PC-3 (cell line): ENCODE results near the gene TBL3. TPM values are rescaled to one million over a fixed set of nuclear protein-coding genes. Genes with fewer than 3 reads are reported as not detected.
A peak's percentile ranks its signal among the peaks of the same experiment; 100 is the strongest.

ENCODE experiments used
- ATAC-seq: fragments of 200-7000 bp; cut with Tn5 transposase; 2 replicates; pipeline ENCODE4 v1.9.1; 2020; ENCODE audit warnings: mild to moderate bottlenecking, moderate library complexity
- BruUV-seq: library from RNA; stranded (reverse); fragments of 400-500 nt; replicated peaks from 2 replicates; lab custom pipeline; 2021; lab: Mats Ljungman, UMichigan
- CTCF ChIA-PET: fragments of 300-600 bp; sonication (Branson Sonifier 250); formaldehyde crosslinking; loops from one replicate; lab custom pipeline; 2022; ENCODE audit warnings: antibody characterized with exemption; lab: Charles Lee
- POLR2A ChIA-PET: fragments of 300-600 bp; sonication (Branson Sonifier 250); formaldehyde crosslinking; loops from one replicate; lab custom pipeline; 2022; ENCODE audit warnings: antibody characterized with exemption; ENCODE audit not compliant: unreplicated experiment; lab: Charles Lee
- DNase-seq: peaks from one replicate; pipeline ENCODE4 v3.0.0-alpha.2; 2015
- H2AFZ ChIP-seq: fragments of 300-600 bp; sonication (generic); 2 replicates; pipeline ENCODE4 v1.6.0; 2016; ENCODE audit warnings: antibody characterized with exemption, low read length
- H3F3A ChIP-seq: fragments of 300-600 bp; sonication (generic); one replicate; pipeline ENCODE4 v1.6.0; 2017; ENCODE audit warnings: antibody characterized with exemption, low read length, control low read depth, mild to moderate bottlenecking; ENCODE audit not compliant: unreplicated experiment
- H3K27ac ChIP-seq: fragments of 300-600 bp; sonication (generic); 2 replicates; pipeline ENCODE4 v1.5.1; 2016; ENCODE audit warnings: mild to moderate bottlenecking, low read length
- H3K27me3 ChIP-seq: fragments of 300-600 bp; sonication (generic); 2 replicates; pipeline ENCODE4 v1.6.1; 2016; ENCODE audit warnings: low read length, mixed read lengths
- H3K36me3 ChIP-seq: fragments of 300-600 bp; sonication (generic); 2 replicates; pipeline ENCODE4 v1.6.1; 2016; ENCODE audit warnings: low read depth, mixed run types, low read length, mixed read lengths
- H3K4me1 ChIP-seq: fragments of 300-600 bp; sonication (generic); 2 replicates; pipeline ENCODE4 v1.5.1; 2016; ENCODE audit warnings: low read length; ENCODE audit not compliant: insufficient read depth
- H3K4me2 ChIP-seq: fragments of 300-600 bp; sonication (generic); 2 replicates; pipeline ENCODE4 v1.6.0; 2016; ENCODE audit warnings: low read length
- H3K4me3 ChIP-seq: fragments of 300-600 bp; sonication (generic); 2 replicates; pipeline ENCODE4 v1.5.1; 2016; ENCODE audit warnings: mild to moderate bottlenecking, low read length, mixed read lengths
- H3K79me2 ChIP-seq: fragments of 300-600 bp; sonication (generic); 2 replicates; pipeline ENCODE4 v1.6.1; 2017; ENCODE audit warnings: low read length, mixed read lengths
- H3K9ac ChIP-seq: fragments of 300-600 bp; sonication (generic); 2 replicates; pipeline ENCODE4 v1.6.0; 2016; ENCODE audit warnings: mild to moderate bottlenecking, low read length
- H3K9me2 ChIP-seq: fragments of 300-600 bp; sonication (generic); replicated peaks from 2 replicates; pipeline ENCODE4 v1.6.1; 2016; ENCODE audit warnings: mixed run types, low read length, mixed read lengths
- H3K9me3 ChIP-seq: fragments of 300-600 bp; sonication (generic); 2 replicates; pipeline ENCODE4 v1.6.1; 2016; ENCODE audit warnings: low read length, mixed read lengths
- H4K20me1 ChIP-seq: fragments of 300-600 bp; sonication (generic); 2 replicates; pipeline ENCODE4 v1.6.1; 2016; ENCODE audit warnings: low read length, mixed read lengths
- CTCF ChIP-seq: fragments of 300-600 bp; sonication (generic); conservative IDR thresholded peaks from 2 replicates; pipeline ENCODE4 v1.5.1; 2017; ENCODE audit warnings: antibody characterized with exemption, low read depth, mild to moderate bottlenecking, low read length
- EZH2 ChIP-seq: fragments of 300-600 bp; sonication (generic); IDR thresholded peaks from one replicate; pipeline ENCODE4 v1.6.1; 2017; ENCODE audit warnings: antibody characterized with exemption, mild to moderate bottlenecking, low read length; ENCODE audit not compliant: unreplicated experiment
- EZH2phosphoT487 ChIP-seq: fragments of 300-600 bp; sonication (generic); IDR thresholded peaks from 2 replicates; pipeline ENCODE4 v1.6.1; 2018; ENCODE audit warnings: mild to moderate bottlenecking, antibody characterized with exemption, low read length, borderline replicate concordance
- intact Hi-C: fragments of 100-400 bp; cut with micrococcal nuclease; formaldehyde crosslinking; loops from 2 replicates; pipeline ENCODE4 v1.9.0; 2023
- total RNA-seq: library from RNA; depleted of rRNA; stranded (reverse); fragments of >200 nt; gene quantifications from 2 replicates; pipeline ENCODE4 v1.2.3, GENCODE V29; 2014

The TBL3 gene
- total RNA-seq, 1 experiment from 2014 or later = 71.5 TPM

- BruUV-seq = no TSS peak
- POLR2A ChIA-PET = interaction anchor here (0.5 kb wide), 1 partner anchor 60 kb away, joined by 3 read pairs; no protein-coding TSS in a partner anchor
- TF ChIP-seq EZH2phosphoT487 (no peak), EZH2 (no peak), CTCF (no peak)
- H3F3A ChIP-seq = no peaks in the 10 kb centered on the region
- H3K9ac ChIP-seq = no peak overlapping the region
- no peak for ATAC-seq
- no peak overlapping the region for H2AFZ ChIP-seq
- CTCF ChIA-PET = no interaction called here
- no peak overlapping the region for H3K4me3 ChIP-seq
- peaks cover 26% of the 10 kb centered on the region for H3K79me2 ChIP-seq
- H3K27ac ChIP-seq = no peak overlapping the region
- no peak for DNase-seq
- H3K4me2 ChIP-seq = no peak overlapping the region
- H3K9me3 ChIP-seq = no peaks in the 10 kb centered on the region
- no peaks in the 10 kb centered on the region for H3K9me2 ChIP-seq
- intact Hi-C loops = no loop called here
- no peaks in the 10 kb centered on the region for H4K20me1 ChIP-seq
- peaks cover 21% of the 10 kb centered on the region for H3K4me1 ChIP-seq
- H3K36me3 ChIP-seq = no peaks in the 10 kb centered on the region
- no peaks in the 10 kb centered on the region; the same call in 1 of the 2 replicates for H3K27me3 ChIP-seq
Observed at GRCh38 chr16:2025251-2025650, 53.4 kb downstream of the TBL3 start.

GRCh38 chr16:2025878-2026460 lies 54.1 kb downstream of the TBL3 start:
- DNase-seq (no peak), ATAC-seq (no peak)
- CTCF ChIA-PET = no interaction called here
- POLR2A ChIA-PET = interaction anchor here (0.5 kb wide), 1 partner anchor 60 kb away, joined by 3 read pairs; no protein-coding TSS in a partner anchor
- Histone ChIP-seq H3K27me3 (no peaks in the 10 kb centered on the region), H3K27ac (no peak overlapping the region), H4K20me1 (no peaks in the 10 kb centered on the region), H3K9ac (0 out of 2 replicates have a peak overlapping the region, but pooled peaks have one; percentile 27), H2AFZ (no peak overlapping the region), H3K4me2 (peak overlapping the region; percentile 71), H3K9me3 (no peaks in the 10 kb centered on the region), H3K4me1 (peaks cover 21% of the 10 kb centered on the region), H3K79me2 (peaks cover 29% of the 10 kb centered on the region), H3F3A (no peaks in the 10 kb centered on the region), H3K4me3 (peak overlapping the region; percentile 59; the same call in 1 of the 2 replicates), H3K9me2 (no peaks in the 10 kb centered on the region), H3K36me3 (no peaks in the 10 kb centered on the region)
- TF ChIP-seq CTCF = no peak
- no peak for TF ChIP-seq EZH2
- TF ChIP-seq EZH2phosphoT487 = no peak
- intact Hi-C loops = no loop called here
- BruUV-seq = TSS peak; percentile 42

- no TSS peak for BruUV-seq
- DNase-seq = peak; percentile 37
- intact Hi-C loops = no loop called here
- ChIA-PET CTCF (interaction anchor here (1.5 kb wide), 1 partner anchor 23 kb away, joined by 4 read pairs; no protein-coding TSS in a partner anchor), POLR2A (no interaction called here)
- no peak for TF ChIP-seq EZH2phosphoT487
- no peak for TF ChIP-seq CTCF
- TF ChIP-seq EZH2 = no peak
- Histone ChIP-seq H3K9me2 (no peaks in the 10 kb centered on the region), H3K4me3 (peak within 1 kb of the TSS; percentile 87), H3K36me3 (no peaks in the 10 kb centered on the region), H2AFZ (0 out of 2 replicates have a peak within 1 kb of the TSS, but pooled peaks have one; percentile 48), H3K27ac (peak within 1 kb of the TSS; percentile 56), H4K20me1 (no peaks in the 10 kb centered on the region), H3K79me2 (peaks cover 29% of the 10 kb centered on the region), H3K4me2 (peak within 1 kb of the TSS; percentile 99), H3F3A (no peaks in the 10 kb centered on the region), H3K27me3 (no peaks in the 10 kb centered on the region), H3K4me1 (peaks cover 21% of the 10 kb centered on the region), H3K9ac (peak within 1 kb of the TSS; percentile 77), H3K9me3 (no peaks in the 10 kb centered on the region)
- ATAC-seq = peak; percentile 31
Observed at GRCh38 chr16:2026461-2027023, 54.7 kb downstream of the TBL3 start, which contains the start of gene NHERF2. NHERF2 (plus strand) TSS chr16:2026902; CDS start chr16:2027006, 104 bp downstream.
